Stimulated activated effector memory CD8-positive, alpha-beta T cell treated with anti-CD3 and anti-CD28 coated beads, Interleukin-12 subunit alpha, Interleukin-12 subunit beta, amount 100 ng/mL, for 72 hours (primary cell): ENCODE data around the gene SPOUT1.
A peak's percentile ranks its signal among the peaks of the same experiment; 100 is the strongest.

Experiments
- ATAC-seq: fragments of 150-1000 bp; cut with Tn5 transposase; 2 replicates; pipeline ENCODE4 v1.10.0; 2021
- DNase-seq, 2 donors: peaks; one replicate each; pipeline ENCODE4 v3.0.0; 2021 to 2022; ENCODE audit warnings: low spot score in 2 of 2
- H3K27ac Mint-ChIP-seq: one replicate; pipeline ENCODE4 v1.8.0; 2022; ENCODE audit warnings: mild to moderate bottlenecking, mixed read lengths
- H3K36me3 Mint-ChIP-seq: one replicate; pipeline ENCODE4 v1.8.0; 2022; ENCODE audit warnings: mild to moderate bottlenecking, mixed read lengths
- H3K4me1 Mint-ChIP-seq: one replicate; pipeline ENCODE4 v1.8.0; 2022; ENCODE audit warnings: mixed read lengths
- H3K4me3 Mint-ChIP-seq: one replicate; pipeline ENCODE4 v1.8.0; 2022; ENCODE audit warnings: mild to moderate bottlenecking, mixed read lengths
- H3K9me3 Mint-ChIP-seq: one replicate; pipeline ENCODE4 v1.8.0; 2022; ENCODE audit warnings: mixed read lengths

The SPOUT1 gene

DNA sequence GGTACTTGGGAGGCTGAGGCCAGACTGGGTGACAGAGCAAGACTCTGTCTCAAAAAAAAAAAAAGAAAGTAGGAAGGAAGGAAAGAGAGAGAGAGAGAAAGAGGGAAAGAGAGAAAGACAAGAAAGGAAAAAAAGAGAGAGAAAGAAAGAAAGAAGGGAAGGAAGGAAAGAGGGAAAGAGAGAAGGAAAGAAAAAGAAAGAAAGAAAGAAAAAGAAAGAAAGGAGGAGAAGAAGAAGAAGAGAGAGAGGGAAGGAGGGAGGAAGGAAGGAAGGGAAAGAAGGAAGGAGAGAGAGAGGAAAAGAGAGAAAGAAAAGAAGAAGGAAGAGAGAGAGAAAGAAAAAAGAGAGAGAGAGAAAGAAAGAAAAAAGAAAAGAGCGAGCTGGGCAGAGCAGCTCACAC, 54.8 kb downstream of the SPOUT1 start:
- no peak overlapping the region for H3K27ac Mint-ChIP-seq
- H3K4me1 Mint-ChIP-seq, result peaks cover 15% of the 10 kb centered on the region
- ATAC-seq, result no peak
- no peak overlapping the region for H3K4me3 Mint-ChIP-seq
- peaks cover 4% of the 10 kb centered on the region for H3K9me3 Mint-ChIP-seq
- no peaks in the 10 kb centered on the region for H3K36me3 Mint-ChIP-seq
- no peak for DNase-seq

GRCh38 chr9:128773049-128773448, 56.5 kb downstream of the SPOUT1 start:
- Mint-ChIP-seq H3K36me3 (no peaks in the 10 kb centered on the region), H3K4me1 (peaks cover 27% of the 10 kb centered on the region), H3K4me3 (peak overlapping the region; percentile 93), H3K9me3 (peaks cover 4% of the 10 kb centered on the region), H3K27ac (peak overlapping the region; percentile 96)
- ATAC-seq (no peak), DNase-seq (no peak)

GRCh38 chr9:128771745-128772519, 57.7 kb downstream of the SPOUT1 start, which contains the start of gene ZER1:
Gene ZER1 (minus strand): TSS chr9:128771927. CDS start chr9:128755565, 16,362 bp downstream.
- peaks cover 27% of the 10 kb centered on the region for H3K4me1 Mint-ChIP-seq
- peaks cover 10% of the 10 kb centered on the region for H3K36me3 Mint-ChIP-seq
- H3K9me3 Mint-ChIP-seq, result peaks cover 4% of the 10 kb centered on the region
- H3K27ac Mint-ChIP-seq, result peak within 1 kb of the TSS; percentile 96
- ATAC-seq (peak; percentile 98), DNase-seq (peak; percentile 95 to 97)
- peak within 1 kb of the TSS; percentile 93 for H3K4me3 Mint-ChIP-seq

DNA sequence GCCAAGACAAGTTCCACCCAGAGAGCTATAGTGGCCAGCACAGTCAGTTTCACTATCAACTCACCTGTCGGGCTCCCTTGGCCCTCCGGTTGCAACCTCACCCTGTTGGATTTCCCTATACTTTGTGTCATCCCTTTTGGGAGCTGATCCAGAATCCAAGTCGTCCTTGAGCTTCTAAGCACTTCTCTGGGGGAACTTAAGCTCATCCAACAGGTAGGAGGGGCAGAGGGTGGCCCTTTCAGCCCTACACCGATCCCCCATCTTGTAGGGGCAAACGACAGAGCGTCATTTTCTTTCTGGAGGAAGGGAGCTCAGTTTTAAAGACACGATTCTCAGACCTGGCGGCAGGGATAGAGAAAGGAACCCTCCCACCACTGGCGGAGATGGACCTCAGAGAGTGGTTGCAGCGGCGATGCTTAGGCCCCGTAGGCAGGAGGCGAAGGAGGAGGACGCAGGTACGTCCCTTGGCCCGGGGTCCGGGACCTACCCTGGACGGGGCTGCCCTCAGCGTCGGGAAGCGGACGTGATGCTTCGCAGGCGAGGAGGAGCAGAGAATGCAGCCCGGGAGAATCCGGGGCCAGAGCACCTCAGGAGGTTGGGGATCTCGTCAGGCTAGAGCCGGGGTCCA, 58.4 kb downstream of the SPOUT1 start:
- Mint-ChIP-seq H3K9me3 (peaks cover 4% of the 10 kb centered on the region), H3K4me3 (peak overlapping the region; percentile 93), H3K27ac (peak overlapping the region; percentile 96), H3K36me3 (peaks cover 10% of the 10 kb centered on the region), H3K4me1 (peaks cover 27% of the 10 kb centered on the region)
- ATAC-seq (peak; percentile 45), DNase-seq (no peak)

DNA sequence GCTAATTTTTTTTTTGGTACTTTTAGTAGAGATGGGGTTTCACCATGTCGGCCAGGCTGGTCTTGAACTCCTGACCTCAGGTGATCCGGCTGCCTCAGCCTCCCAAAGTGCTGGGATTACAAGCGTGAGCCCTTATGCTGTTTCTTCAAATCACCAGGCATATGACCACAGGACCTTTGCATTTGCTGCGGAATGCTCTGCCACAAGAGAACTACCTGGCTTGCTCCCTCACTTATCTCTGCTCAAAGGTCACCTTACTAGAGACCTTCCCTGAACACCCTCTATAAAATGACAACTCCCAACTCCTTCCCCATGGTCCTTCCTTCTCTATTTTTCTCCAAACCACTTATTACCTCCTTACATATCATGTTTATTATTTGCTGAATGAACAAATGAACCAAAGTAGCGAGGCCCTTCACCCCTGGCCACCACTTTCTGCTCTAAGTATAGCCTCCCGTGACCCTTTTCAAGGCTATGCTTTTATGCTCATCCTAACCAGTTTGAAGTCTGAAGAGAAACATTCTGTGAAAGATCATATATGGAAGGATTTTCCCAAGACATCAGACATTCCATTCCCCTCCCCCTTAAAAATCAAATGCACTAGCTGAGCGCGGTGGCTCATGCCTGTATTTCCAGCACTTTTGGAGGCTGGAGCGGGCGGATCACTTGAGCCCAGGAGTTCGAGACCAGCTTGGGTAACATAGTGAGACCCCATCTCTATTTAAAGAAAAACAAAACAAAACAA, 59.1 kb downstream of the SPOUT1 start:
- peak overlapping the region; percentile 93 for H3K4me3 Mint-ChIP-seq
- H3K4me1 Mint-ChIP-seq, result peaks cover 27% of the 10 kb centered on the region
- ATAC-seq, result no peak
- peak overlapping the region; percentile 96 for H3K27ac Mint-ChIP-seq
- DNase-seq, result no peak
- peaks cover 4% of the 10 kb centered on the region for H3K9me3 Mint-ChIP-seq
- peaks cover 10% of the 10 kb centered on the region for H3K36me3 Mint-ChIP-seq
